ENCODE measurements around the gene FHOD3. TPM values are rescaled to one million over a fixed set of nuclear protein-coding genes. Genes with fewer than 3 reads are reported as not detected.

Gene FHOD3
- total and polyA plus RNA-seq, 2 experiments from 2014 or later, result 2.7 to 8.7 TPM

DNA sequence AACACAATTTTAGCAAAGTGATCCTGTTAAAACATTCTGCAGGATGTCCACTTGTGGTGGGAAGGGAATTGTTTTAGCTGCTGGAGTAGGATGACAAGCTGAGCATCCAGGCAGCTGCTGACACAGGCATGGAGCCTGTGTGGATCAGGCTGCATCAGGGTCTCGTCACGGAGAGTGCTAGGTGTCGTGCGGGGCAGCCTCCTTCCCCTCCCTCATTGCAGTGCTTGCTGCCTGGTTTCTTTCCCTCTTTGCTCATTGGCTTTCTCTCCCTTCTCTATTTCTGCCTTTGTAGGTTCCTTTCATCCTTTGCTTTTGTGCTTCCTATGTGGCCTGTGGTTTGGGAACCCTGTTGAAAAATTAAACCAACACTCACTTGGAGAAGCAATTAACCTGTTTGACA is 358.4 kb downstream of the FHOD3 start (continued):
- TF ChIP-seq, protein P1, sequence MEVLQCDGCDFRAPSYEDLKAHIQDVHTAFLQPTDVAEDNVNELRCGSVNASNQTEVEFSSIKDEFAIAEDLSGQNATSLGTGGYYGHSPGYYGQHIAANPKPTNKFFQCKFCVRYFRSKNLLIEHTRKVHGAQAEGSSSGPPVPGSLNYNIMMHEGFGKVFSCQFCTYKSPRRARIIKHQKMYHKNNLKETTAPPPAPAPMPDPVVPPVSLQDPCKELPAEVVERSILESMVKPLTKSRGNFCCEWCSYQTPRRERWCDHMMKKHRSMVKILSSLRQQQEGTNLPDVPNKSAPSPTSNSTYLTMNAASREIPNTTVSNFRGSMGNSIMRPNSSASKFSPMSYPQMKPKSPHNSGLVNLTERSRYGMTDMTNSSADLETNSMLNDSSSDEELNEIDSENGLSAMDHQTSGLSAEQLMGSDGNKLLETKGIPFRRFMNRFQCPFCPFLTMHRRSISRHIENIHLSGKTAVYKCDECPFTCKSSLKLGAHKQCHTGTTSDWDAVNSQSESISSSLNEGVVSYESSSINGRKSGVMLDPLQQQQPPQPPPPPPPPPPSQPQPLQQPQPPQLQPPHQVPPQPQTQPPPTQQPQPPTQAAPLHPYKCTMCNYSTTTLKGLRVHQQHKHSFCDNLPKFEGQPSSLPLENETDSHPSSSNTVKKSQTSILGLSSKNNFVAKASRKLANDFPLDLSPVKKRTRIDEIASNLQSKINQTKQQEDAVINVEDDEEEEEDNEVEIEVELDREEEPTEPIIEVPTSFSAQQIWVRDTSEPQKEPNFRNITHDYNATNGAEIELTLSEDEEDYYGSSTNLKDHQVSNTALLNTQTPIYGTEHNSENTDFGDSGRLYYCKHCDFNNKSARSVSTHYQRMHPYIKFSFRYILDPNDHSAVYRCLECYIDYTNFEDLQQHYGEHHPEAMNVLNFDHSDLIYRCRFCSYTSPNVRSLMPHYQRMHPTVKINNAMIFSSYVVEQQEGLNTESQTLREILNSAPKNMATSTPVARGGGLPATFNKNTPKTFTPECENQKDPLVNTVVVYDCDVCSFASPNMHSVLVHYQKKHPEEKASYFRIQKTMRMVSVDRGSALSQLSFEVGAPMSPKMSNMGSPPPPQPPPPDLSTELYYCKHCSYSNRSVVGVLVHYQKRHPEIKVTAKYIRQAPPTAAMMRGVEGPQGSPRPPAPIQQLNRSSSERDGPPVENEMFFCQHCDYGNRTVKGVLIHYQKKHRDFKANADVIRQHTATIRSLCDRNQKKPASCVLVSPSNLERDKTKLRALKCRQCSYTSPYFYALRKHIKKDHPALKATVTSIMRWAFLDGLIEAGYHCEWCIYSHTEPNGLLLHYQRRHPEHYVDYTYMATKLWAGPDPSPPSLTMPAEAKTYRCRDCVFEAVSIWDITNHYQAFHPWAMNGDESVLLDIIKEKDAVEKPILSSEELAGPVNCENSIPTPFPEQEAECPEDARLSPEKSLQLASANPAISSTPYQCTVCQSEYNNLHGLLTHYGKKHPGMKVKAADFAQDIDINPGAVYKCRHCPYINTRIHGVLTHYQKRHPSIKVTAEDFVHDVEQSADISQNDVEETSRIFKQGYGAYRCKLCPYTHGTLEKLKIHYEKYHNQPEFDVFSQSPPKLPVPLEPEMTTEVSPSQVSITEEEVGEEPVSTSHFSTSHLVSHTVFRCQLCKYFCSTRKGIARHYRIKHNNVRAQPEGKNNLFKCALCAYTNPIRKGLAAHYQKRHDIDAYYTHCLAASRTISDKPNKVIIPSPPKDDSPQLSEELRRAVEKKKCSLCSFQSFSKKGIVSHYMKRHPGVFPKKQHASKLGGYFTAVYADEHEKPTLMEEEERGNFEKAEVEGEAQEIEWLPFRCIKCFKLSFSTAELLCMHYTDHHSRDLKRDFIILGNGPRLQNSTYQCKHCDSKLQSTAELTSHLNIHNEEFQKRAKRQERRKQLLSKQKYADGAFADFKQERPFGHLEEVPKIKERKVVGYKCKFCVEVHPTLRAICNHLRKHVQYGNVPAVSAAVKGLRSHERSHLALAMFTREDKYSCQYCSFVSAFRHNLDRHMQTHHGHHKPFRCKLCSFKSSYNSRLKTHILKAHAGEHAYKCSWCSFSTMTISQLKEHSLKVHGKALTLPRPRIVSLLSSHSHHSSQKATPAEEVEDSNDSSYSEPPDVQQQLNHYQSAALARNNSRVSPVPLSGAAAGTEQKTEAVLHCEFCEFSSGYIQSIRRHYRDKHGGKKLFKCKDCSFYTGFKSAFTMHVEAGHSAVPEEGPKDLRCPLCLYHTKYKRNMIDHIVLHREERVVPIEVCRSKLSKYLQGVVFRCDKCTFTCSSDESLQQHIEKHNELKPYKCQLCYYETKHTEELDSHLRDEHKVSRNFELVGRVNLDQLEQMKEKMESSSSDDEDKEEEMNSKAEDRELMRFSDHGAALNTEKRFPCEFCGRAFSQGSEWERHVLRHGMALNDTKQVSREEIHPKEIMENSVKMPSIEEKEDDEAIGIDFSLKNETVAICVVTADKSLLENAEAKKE (CRISPR knock-in tag; IDR thresholded peaks at IDR 0.05), result no peak
- no peak for TF ChIP-seq CREB1 (CRISPR knock-in tag; IDR thresholded peaks at IDR 0.05; ENCODE audit: low read depth)
- TF ChIP-seq NANOG (IDR thresholded peaks at IDR 0.05; ENCODE audit: borderline replicate concordance), result no peak
- TF ChIP-seq, protein P2, sequence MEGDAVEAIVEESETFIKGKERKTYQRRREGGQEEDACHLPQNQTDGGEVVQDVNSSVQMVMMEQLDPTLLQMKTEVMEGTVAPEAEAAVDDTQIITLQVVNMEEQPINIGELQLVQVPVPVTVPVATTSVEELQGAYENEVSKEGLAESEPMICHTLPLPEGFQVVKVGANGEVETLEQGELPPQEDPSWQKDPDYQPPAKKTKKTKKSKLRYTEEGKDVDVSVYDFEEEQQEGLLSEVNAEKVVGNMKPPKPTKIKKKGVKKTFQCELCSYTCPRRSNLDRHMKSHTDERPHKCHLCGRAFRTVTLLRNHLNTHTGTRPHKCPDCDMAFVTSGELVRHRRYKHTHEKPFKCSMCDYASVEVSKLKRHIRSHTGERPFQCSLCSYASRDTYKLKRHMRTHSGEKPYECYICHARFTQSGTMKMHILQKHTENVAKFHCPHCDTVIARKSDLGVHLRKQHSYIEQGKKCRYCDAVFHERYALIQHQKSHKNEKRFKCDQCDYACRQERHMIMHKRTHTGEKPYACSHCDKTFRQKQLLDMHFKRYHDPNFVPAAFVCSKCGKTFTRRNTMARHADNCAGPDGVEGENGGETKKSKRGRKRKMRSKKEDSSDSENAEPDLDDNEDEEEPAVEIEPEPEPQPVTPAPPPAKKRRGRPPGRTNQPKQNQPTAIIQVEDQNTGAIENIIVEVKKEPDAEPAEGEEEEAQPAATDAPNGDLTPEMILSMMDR (conservative IDR thresholded peaks at IDR 0.05; ENCODE audit: low read depth in 2 of 2), result no peak
- TF ChIP-seq EZH2 (IDR thresholded peaks at IDR 0.05; ENCODE audit: low read depth, unreplicated experiment), result no peak
- no peak for TF ChIP-seq EZH2phosphoT487 (IDR thresholded peaks at IDR 0.05; ENCODE audit: unreplicated experiment)
- no peak for TF ChIP-seq STAT1 (IDR thresholded peaks at IDR 0.05; ENCODE audit: unreplicated experiment)

DNA sequence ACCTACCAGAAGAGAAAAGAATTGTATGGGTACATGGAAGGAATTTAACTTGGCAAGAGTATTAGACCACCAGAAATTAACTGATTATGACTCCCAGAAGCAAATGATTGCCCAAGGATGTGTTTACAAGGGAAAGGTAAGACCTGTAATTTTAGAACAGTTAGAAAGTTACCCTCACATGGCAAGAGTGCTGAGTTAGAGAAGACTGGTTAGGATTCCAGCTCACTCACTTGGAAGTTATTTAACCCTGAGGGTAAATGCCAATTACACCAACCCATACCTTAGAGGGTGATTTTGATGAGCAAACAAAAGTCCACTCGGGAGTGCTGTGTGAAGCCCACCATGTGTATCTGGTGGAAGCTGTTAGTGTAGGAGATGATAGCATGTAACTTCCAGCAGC is 361.1 kb downstream of the FHOD3 start:
- no peak for ATAC-seq
- no peaks in the 10 kb centered on the region for H3K4me1 Mint-ChIP-seq
- Histone ChIP-seq H3K4me2 (no peak overlapping the region), H3K27me3 (ENCODE audit: insufficient read depth) (no peaks in the 10 kb centered on the region), H3K27ac (ENCODE audit: low read depth) (no peak overlapping the region), H3K4me1 (ENCODE audit: insufficient read depth) (no peaks in the 10 kb centered on the region), H4K20me1 (replicated peaks; ENCODE audit: insufficient read depth) (no peaks in the 10 kb centered on the region), H3F3A (replicated peaks; ENCODE audit: low read depth) (no peaks in the 10 kb centered on the region), H3K4me3 (no peak overlapping the region), H3K79me2 (replicated peaks; ENCODE audit: insufficient read depth) (no peaks in the 10 kb centered on the region), H2AFZ (no peak overlapping the region), H3K9me2 (ENCODE audit: insufficient read depth) (no peaks in the 10 kb centered on the region), H3K36me3 (ENCODE audit: insufficient read depth) (no peaks in the 10 kb centered on the region)
- H3K27me3 Mint-ChIP-seq (ENCODE audit: insufficient read depth, low read depth, poor library complexity), result no peaks in the 10 kb centered on the region
- no peaks in the 10 kb centered on the region for H3K9me3 Mint-ChIP-seq
- H3K36me3 Mint-ChIP-seq (ENCODE audit: low read depth), result no peaks in the 10 kb centered on the region
- no peak for DNase-seq (ENCODE audit: low spot score)
- no peak overlapping the region for H3K27ac Mint-ChIP-seq
- H3K4me3 Mint-ChIP-seq, result no peak overlapping the region
- TF ChIP-seq STAT1 (IDR thresholded peaks at IDR 0.05; ENCODE audit: unreplicated experiment), result no peak
- TF ChIP-seq ZNF331 (CRISPR knock-in tag; IDR thresholded peaks at IDR 0.05; ENCODE audit: low read depth), result no peak
- TF ChIP-seq, protein P2 (conservative IDR thresholded peaks at IDR 0.05; ENCODE audit: low read depth in 2 of 2), result no peak
- TF ChIP-seq ZNF114 (CRISPR knock-in tag; IDR thresholded peaks at IDR 0.05), result no peak
- TF ChIP-seq, protein P3, sequence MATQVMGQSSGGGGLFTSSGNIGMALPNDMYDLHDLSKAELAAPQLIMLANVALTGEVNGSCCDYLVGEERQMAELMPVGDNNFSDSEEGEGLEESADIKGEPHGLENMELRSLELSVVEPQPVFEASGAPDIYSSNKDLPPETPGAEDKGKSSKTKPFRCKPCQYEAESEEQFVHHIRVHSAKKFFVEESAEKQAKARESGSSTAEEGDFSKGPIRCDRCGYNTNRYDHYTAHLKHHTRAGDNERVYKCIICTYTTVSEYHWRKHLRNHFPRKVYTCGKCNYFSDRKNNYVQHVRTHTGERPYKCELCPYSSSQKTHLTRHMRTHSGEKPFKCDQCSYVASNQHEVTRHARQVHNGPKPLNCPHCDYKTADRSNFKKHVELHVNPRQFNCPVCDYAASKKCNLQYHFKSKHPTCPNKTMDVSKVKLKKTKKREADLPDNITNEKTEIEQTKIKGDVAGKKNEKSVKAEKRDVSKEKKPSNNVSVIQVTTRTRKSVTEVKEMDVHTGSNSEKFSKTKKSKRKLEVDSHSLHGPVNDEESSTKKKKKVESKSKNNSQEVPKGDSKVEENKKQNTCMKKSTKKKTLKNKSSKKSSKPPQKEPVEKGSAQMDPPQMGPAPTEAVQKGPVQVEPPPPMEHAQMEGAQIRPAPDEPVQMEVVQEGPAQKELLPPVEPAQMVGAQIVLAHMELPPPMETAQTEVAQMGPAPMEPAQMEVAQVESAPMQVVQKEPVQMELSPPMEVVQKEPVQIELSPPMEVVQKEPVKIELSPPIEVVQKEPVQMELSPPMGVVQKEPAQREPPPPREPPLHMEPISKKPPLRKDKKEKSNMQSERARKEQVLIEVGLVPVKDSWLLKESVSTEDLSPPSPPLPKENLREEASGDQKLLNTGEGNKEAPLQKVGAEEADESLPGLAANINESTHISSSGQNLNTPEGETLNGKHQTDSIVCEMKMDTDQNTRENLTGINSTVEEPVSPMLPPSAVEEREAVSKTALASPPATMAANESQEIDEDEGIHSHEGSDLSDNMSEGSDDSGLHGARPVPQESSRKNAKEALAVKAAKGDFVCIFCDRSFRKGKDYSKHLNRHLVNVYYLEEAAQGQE (IDR thresholded peaks at IDR 0.05; ENCODE audit: unreplicated experiment), result no peak
- TF ChIP-seq EZH2phosphoT487 (IDR thresholded peaks at IDR 0.05; ENCODE audit: unreplicated experiment), result no peak
